HTR-8/SVneo (cell line): ENCODE results near the gene IL32.

Experiments
- DNase-seq: peaks from one replicate; pipeline ENCODE4 v3.0.0; 2011; ENCODE audit warnings: low spot score, mixed read lengths; ENCODE audit not compliant: insufficient read length
- FAIRE-seq: peaks from 2 replicates; lab custom pipeline; 2011; peaks lifted over from hg19 to GRCh38; lab: Jason Lieb, UNC

IL32 gene

DNA sequence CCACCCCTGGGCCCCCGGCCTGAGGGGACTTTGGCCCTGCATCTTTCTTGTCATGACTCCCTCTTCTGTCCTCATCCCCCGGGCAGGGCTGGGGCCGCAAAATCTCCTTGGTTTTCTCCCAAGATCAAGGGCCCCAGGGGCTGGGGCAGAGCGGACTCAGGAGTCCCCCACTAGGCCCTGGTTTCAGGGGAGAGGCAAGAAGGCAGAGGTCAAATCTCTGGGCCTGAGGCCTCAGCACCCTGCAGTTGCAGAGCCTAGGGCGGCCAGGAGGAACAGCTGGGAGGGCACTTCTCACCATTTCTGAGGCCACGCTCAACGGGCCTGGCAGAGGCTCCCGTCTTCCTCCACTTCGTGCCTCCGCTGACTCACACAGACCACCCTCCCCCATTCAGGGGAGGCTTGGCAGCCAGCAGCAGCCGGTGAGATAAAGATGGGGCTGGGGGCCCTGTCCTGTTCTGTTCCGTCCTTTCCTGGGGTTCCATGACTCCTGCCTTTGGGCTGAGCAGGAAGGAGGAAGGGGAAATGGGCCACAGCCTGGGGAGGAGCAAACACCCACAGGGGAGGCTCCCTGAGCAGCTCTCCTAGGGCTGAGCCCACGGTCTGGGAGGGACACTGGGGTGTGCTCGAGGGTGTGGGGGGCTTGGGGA is 21.3 kb downstream of the IL32 start:
- DNase-seq (no peak), FAIRE-seq (no peak)

DNA sequence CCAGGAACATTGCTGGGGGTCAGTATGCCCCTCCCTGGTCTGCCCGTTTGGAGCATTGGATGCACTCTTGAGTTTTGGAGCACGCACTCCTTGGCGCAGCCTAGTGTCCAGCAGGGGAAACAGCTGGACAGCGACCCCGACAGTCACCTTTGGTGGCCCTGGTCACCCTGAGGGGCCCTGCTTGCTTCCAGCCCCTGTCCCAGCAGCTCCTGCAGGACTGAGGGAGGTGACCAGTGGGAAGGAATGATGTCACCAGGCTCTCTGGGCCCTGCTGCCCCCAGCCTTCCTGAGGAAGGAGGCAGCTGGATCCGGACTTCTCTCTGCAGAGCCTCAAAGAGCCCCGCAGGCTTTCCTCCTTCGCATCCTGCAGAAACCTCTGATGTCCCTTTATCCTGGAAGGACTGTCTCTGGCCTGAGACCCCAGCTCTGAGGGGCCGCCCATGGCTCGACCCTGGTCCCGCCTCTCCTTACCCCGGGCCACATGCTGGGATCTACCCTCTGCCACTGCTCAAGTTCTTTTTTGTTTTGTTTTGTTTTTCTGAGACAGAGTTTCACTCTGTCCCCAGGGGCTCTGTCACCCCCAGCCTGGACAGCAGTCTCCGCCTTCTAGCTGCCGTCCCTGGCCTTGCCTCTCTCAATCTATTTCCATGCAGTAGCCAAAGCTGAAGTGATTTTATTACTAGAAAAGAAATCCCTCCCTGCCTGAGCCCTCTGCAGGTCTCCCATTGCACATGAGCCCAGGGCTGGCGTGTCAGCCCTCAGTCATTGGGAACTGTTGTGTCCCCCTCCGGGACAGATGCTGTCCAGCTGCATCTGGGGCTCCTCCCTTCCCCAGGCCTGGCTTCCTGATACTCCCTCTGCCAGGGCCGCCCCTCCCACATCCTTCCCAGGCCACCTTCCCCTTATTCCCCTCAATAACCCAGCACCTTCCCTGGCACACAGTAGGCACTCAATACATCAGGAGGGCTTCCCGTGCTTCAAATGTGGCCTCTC is 22.1 kb downstream of the IL32 start:
- no peak for DNase-seq
- no peak for FAIRE-seq

DNA sequence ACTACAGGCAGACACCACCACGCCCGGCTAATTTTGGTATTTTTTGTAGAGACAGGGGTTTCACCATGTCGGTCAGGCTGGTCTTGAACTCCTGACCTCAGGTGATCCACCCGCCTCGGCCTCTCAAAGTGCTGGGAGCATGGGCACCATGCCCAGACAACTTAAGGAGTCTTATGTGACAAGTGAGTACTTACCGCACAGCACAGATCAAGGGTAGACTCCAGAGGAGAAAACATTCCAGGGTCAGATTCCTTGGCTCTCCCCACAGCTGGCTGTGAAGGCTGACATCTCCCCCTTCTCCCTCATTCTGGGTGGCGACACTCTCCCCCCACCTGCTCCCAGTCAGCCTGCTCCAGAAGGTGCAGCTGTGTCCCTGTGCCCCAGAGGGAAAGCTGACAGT is 23.0 kb downstream of the IL32 start:
- DNase-seq, result no peak
- FAIRE-seq, result no peak

DNA sequence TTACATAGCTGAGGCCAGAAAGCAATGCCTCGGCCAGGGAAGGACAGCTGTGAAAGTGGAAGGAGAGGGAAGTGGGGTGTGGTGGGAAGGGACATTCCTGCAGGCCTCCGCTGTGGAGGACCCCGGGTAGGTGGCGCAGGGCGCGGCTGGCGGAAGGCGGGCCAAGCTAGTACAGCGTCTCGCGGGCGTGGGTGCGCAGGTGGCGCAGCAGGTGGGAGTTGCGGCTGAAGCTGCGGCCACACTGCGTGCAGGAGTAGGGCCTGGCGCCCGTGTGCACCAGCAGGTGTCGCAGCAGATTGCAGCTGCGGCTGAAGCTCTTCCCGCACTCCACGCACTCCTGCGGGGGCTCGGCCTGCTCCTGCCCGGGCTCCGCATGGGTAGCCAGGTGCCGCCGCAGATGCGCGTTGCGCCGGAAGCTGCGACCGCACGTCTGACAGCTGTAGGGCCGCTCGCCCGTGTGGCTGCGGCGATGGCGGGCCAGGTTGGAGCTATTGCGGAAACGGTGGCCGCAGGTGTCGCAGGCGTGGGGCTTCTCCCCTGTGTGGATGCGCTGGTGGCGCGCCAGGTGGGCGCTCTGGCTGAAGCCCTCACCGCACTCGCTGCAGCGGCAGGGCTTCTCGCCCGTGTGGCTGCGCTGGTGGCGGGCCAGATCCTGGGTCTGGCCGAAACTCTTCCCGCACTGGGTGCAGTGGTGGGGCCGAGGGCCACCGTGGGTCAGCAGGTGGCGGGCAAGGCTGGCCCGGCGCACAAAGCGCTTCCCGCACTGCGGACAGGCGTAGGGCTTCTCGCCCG is 23.7 kb downstream of the IL32 start:
- FAIRE-seq, result no peak
- DNase-seq, result no peak

DNA sequence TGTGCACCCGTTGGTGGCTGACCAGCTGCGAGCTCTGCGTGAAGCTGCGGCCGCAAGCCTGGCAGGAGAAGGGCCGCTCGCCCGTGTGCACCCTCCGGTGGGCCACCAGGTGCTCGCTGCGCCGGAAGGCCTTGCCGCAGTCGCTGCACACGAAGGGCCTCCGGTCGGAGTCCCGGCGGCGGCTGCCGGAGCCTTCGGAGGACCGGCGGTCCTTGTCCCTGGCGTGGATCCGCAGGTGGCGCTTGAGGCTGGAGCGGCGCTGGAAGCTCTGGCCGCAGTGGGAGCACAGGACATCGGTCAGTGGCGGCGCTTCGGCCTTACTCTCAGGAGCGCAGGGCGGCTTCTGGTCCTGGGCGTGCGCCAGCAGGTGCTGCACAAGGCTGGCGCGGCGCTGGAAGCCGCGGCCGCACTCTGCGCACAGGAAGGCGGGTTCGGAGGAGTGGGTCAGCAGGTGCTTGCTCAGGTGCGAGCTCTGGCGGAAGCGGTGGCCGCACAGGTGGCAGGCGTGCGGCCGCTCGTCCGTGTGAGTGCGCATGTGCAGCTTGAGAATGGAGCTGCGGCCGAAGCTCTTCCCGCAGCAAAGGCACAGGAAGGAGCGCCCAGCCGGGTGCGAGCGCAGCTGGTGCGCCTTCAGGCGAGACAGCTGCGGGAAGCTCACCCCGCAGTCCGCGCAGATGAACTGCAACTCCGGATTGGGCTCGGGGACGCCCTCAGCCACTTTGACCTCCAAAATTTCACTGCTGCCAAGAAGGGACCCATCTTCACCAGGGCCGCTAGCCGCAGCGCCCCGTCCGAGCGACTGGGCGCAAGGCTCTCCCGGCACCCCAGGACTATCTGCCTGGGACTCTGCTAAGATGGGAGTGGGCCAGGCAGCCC is 24.5 kb downstream of the IL32 start:
- DNase-seq, result no peak
- FAIRE-seq, result no peak

DNA sequence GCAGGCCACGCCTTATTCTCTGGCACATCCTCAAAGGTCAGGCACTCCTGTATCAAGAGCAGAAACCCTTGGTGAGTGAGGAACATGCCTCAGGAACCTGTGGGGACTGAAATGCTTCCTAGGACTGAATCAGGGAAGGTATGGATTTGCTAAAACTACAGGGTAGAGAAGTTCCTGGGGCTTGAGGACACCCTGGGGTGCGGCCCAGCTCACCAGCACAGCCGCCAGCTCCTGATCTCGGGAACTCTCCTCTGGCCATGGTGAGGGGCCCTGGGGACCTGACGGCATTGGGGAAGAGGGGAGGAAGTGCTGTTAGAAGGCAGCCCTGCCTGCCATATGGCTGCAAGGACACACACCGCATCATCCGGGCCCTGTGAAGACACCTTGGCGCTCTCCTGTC is 26.1 kb downstream of the IL32 start:
- FAIRE-seq, result no peak

DNA sequence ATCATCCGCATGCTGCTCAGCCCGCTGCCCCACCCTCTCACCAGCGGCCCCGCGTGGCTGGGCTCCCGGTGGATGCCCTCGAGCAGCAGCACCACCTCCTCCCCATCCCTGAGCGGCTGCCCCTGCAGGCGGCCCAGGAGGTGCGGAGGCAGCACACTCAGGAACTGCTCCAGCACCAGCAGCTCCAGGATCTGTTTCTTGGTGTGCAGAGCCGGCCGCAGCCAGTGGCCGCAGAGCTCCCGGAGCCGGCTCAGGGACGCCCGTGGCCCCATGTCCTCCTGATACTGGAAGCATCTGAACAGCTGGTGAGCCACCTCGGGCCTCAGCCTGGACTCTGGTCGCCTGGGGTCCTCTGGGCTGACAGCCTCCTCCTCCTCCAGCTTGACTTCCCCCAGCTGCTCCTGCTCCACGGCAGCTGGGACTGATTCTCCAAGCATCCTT is 27.1 kb downstream of the IL32 start:
- FAIRE-seq (no peak), DNase-seq (no peak)

More for the DNA sequence above, 26.1 kb downstream of the IL32 start:
- DNase-seq, result no peak

DNA sequence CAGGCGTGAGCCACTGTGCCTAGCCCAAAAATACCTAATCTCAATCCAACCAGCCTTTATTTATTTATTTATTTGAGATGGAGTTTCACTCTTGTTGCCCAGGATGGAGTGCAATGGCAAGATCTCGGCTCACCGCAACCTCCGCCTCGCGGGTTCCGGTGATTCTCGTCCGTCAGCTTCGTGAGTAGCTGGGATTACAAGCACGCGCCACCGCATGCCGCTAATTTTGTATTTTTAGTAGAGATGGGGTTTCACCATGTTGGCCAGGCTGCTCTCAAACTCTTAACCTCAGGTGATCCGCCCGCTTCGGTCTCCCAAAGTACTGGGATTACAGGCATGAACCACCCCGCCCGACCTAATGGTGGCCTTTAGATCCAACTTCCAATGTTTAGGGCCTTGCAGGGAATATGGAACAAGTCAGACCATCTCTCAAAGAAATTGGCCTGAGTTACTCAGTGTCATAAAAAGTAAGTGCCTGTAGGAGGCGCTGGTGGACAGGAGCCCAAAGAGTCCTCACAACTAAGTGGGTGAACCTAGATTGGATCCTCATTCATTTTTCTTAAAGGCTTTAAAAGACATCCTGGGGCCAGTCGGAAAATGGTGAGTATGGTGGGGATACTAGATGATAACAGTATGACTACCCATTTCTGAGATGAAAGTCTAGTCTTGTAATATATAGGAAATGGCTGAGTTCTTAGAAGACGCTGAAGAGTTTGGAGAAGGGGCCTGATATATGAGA is 29.0 kb downstream of the IL32 start:
- DNase-seq, result peak; percentile 49
- FAIRE-seq, result no peak

DNA sequence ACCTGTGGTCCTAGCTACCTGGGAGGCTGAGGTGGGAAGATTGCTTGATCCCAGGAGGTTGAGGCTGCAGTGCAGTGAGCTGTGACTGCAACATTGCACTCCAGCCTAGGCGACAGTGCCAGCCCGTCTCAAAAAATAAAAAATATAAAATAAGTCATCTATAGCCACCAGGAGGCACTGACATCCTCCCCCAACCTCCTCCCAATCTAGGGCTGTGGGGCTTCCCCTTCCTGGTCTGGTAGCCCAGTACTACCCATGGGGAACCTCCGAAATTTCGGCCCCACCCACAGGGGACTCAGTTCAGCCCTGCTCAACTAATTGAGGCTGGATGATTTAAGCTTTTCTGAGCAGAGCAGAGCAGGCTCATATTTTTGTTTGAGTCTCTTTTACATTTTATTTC is 30.4 kb downstream of the IL32 start:
- FAIRE-seq (no peak), DNase-seq (no peak)

DNA sequence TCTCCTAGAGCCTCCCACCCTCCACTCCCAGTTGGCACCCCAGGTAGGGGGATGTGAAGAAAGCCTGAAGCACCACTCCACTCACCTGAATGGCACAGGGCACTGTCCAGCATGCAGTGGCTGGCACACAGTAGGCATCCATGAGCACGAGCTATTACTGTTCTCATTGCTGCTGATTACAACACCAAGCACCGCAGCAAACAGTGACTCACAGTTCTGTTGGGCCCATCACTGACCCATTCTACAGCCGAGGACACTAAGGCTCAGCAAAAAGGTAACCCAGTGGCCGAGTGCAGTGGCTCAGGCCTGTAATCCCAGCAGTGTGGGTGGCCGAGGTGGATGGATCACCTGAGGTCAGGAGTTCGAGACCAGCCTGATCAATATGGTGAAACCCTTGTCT is 30.9 kb downstream of the IL32 start:
- DNase-seq, result no peak
- FAIRE-seq, result no peak

DNA sequence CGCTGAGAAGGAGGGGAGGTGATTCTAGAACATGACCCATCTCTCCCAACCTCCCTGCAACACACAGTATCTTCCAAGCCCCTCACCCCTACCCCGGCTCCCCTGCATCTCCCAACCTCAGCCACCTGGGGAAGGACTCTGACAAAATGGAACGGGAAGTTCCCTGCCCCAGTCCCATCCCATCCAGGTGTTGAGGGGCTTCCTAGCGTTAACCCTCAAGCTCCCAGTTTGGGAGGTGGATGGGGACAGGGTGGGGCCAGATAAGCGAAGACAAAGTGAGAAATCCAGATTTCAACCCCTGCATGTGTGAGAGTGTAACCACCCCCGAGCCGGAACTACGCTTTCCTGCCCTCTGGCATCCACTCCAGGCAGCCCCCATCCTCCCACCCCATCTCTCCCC is 31.8 kb downstream of the IL32 start:
- FAIRE-seq, result no peak

DNA sequence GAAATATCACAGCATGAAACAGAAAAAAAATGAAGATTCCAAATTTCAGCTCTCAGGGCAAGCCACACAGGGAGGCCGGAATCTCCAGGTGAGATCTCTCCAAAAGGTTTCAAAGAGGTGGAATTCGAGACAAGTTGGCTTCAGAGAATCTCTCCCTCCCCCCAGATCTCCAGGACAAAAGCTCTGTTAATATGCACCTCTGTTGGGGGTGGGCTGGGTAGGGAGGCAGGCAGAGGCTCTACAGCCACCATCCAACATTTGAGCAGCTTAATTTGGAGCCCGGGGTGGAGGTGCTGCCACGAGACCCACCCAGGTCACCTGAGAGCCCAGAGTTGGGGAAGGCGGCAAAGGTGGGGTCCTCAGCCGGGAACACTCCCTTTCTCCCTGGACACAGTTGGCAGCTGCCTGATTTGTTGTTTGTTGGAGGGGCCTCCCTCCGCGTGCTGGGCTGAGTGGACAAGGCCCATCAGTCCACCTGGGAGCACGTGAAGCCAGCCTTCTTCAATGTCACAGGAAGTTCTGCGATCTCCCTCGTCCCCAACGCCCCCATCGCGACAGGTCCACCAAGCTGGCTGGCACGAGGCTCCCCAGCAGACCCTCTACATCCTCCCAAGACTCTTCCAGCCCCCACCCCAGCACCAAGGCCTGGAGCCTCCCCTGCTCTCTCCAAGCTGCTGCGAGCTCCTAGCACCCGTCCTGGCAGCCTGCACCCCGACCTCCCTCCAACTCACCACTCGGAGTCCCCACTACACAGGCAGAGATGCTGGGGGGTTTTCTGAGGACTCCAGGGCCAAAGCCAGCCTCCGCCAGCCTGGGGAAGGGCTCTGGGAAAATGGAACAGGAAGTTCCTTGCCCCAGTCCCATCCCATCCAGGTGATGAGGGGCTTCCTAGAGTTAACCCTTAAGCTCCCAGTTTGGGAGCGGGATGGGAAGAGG is 33.3 kb downstream of the IL32 start, which contains the start of gene ZSCAN10:
TSS of gene ZSCAN10 (minus strand) at position 836 of the 936 bp plus-strand sequence. CDS start 6,357 bp downstream, outside the sequence.
- no peak for DNase-seq
- FAIRE-seq, result no peak

More for the DNA sequence above, 31.8 kb downstream of the IL32 start:
- DNase-seq, result no peak

DNA sequence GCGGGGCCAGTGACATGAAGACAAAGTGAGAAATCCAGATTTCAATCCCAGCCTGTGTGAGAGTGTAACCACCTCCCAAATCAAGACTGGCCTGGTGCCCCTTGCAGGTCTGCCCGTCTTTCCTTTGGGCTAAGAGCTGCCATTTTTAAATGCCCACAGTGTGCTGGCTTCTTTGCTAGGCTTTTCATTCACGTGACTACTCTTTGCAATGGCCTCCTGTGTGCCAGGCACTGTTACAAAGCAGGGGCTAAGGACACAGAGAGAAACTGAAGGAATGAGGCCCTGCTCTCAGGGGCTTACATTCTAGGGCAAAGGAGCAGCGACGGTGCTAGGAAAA is 33.9 kb downstream of the IL32 start:
- DNase-seq (no peak), FAIRE-seq (no peak)

DNA sequence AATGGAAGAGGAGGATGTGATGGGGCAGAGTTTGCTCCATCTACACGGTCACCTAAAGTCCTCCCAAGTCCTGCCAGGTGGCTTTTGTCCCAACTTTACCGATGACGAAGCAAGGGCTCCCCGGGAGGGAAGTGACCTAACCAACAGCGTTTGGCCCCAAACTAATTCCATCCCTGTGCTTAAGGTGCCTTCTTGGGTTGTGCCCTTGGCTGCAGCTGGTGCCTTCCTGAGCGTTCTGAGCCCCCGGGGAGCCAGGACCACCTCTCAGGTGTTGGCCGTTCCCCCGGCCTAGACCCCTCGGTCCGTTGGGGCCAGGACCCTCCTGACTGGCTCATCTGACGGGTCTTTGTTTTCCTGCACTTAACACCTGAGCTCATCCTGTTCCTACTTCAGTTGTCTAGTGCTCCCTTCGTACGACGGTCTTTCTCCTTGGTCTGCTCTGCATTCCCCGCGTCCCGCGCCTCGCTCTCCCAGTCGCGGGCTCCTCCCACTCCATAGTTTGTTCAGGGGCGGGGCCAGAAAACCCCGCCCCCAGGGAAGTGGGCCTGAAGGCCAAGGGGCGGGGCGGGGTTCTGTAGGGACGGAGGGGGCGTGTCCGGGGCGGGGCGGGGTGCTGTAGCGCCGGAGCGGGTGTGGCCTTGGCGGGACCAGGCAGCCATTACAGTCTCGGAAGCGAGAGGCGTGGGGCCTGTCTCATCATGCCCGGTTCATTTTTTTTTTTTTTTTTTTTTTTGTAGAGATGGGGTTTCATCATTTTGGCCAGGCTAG is 34.5 kb downstream of the IL32 start:
- DNase-seq (peak; percentile 88), FAIRE-seq (peak; percentile 80)

DNA sequence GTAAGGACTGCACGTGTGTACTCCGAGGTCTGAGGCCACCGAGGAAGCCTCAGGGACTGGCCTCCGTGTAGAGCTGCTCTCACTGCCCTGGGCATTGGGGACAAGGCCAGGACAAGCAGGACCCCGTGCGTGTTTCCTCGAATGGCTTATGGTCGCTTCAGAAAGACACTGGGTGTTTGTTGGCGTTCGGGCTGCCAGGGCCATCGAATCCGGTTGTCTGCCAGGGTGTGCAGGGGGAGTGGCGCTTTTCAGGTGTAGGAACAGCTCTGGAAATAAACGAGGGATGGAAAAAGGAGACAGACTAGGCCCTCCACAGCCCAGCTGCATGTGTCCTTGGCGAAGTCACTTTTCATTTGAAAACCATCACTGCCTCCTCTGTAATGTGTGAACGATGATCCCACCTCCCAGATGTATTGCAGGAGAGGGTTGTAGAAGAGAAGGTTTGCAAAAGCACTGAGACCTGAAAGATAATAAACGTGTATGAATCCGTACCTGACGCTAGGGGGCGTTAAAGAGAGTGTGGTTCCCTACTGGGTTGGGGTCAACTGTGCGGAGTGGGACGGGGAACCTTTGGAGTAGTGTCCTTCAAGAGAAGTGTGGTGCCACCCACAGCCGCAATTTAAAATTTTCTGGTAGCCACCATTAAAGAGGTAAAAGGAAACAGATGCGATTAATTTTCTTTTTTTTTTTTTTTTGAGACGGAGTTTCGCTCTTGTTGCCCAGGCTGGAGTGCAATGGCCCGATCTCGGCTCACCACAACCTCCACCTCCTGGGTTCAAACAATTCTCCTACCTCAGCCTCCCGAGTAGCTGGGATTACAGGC is 35.8 kb downstream of the IL32 start:
- peak; percentile 44 for DNase-seq
- FAIRE-seq, result no peak

DNA sequence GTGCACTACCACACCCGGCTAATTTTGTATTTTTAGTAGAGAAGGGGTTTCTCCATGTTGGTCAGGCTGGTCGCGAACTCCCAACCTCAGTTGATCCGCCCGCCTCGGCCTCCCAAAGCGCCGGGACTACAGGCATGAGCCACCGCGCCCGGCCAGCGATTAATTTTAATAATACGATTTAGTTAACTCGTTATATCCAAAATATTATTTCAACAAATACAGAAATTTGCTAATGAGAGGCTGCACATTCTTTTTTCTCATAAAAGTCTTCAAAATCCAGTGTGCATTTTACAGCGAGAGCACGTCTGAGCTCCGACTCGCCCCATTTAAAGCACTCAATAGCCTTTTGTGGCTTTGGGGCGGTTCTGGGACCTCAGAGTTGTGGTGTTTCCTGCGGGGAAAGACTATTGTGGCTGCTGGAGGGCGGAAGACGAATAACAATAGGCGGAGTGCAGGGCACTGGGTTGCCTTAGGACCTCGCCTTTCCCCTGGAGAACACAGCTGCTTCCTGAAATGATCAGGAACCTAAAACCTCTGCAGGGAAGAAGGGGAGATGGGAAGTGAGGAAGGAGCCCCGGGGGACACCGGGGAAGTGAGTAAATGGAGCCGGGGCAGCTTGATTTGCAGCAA is 36.5 kb downstream of the IL32 start:
- no peak for FAIRE-seq

More for the DNA sequence above, 36.5 kb downstream of the IL32 start:
- DNase-seq, result no peak
